Urinary bladder (tissue), 2 donors: Measurements from ENCODE around the gene P4HB. TPM values are rescaled to one million over a fixed set of nuclear protein-coding genes. Genes with fewer than 3 reads are reported as not detected.

Source experiments
- polyA plus RNA-seq: library from polyadenylated mRNA; stranded (reverse); fragments of 200-250 nt; gene quantifications from one replicate; pipeline ENCODE4 v1.2.3, GENCODE V29; 2013
- total RNA-seq: library from RNA; depleted of rRNA; stranded (reverse); fragments of >200 nt; gene quantifications from one replicate; pipeline ENCODE4 v1.2.3, GENCODE V29; 2014
- donor health status: healthy.

The P4HB gene
- total and polyA plus RNA-seq, 2 donors, result 262 to 367 TPM

Other genes with a start within 250 kb of the P4HB start
Only the 30 nearest of the 31 such genes appear.
- 36.5 TPM for gene NPLOC4, start 223.4 kb downstream of the P4HB start, total RNA-seq
- gene NPLOC4, start 223.4 kb downstream of the P4HB start, polyA plus RNA-seq, result 45.3 TPM
- 1.2 TPM for gene TSPAN10, start 223.3 kb downstream of the P4HB start, total RNA-seq
- gene TSPAN10, start 223.3 kb downstream of the P4HB start, polyA plus RNA-seq, result 0.65 TPM
- not detected for gene PDE6G, start 204.0 kb downstream of the P4HB start, total RNA-seq
- gene PDE6G, start 204.0 kb downstream of the P4HB start, polyA plus RNA-seq, result 1.2 TPM
- gene OXLD1, start 193.9 kb downstream of the P4HB start, total RNA-seq, result 7.5 TPM
- 47.9 TPM for gene OXLD1, start 193.9 kb downstream of the P4HB start, polyA plus RNA-seq
- 4.3 TPM for gene CCDC137, start 193.8 kb downstream of the P4HB start, total RNA-seq
- 15.9 TPM for gene CCDC137, start 193.8 kb downstream of the P4HB start, polyA plus RNA-seq
- 19.7 TPM for gene ARL16, start 176.7 kb downstream of the P4HB start, total RNA-seq
- gene ARL16, start 176.7 kb downstream of the P4HB start, polyA plus RNA-seq, result 47.0 TPM
- 36.1 TPM for gene HGS, start 176.5 kb downstream of the P4HB start, total RNA-seq
- gene HGS, start 176.5 kb downstream of the P4HB start, polyA plus RNA-seq, result 92.7 TPM
- gene MRPL12, start 157.2 kb downstream of the P4HB start, total RNA-seq, result 3.3 TPM
- 81.3 TPM for gene MRPL12, start 157.2 kb downstream of the P4HB start, polyA plus RNA-seq
- gene SLC25A10, start 148.3 kb downstream of the P4HB start, total RNA-seq, result 5.7 TPM
- 12.6 TPM for gene SLC25A10, start 148.3 kb downstream of the P4HB start, polyA plus RNA-seq
- gene GCGR, start 56.4 kb downstream of the P4HB start, total RNA-seq, result not detected
- 0.16 TPM for gene GCGR, start 56.4 kb downstream of the P4HB start, polyA plus RNA-seq
- 43.8 TPM for gene MCRIP1, start 27.2 kb downstream of the P4HB start, total RNA-seq
- 190 TPM for gene MCRIP1, start 27.2 kb downstream of the P4HB start, polyA plus RNA-seq
- not detected for gene PPP1R27, start 25.5 kb downstream of the P4HB start, total RNA-seq
- gene PPP1R27, start 25.5 kb downstream of the P4HB start, polyA plus RNA-seq, result not detected
- gene ARHGDIA, start 10.8 kb upstream of the P4HB start, total RNA-seq, result 31.0 TPM
- gene ARHGDIA, start 10.8 kb upstream of the P4HB start, polyA plus RNA-seq, result 277 TPM
- gene ALYREF, start 31.1 kb upstream of the P4HB start, total RNA-seq, result 51.3 TPM
- 47.6 TPM for gene ALYREF, start 31.1 kb upstream of the P4HB start, polyA plus RNA-seq
- 51.6 TPM for gene ANAPC11, start 31.2 kb upstream of the P4HB start, total RNA-seq
- gene ANAPC11, start 31.2 kb upstream of the P4HB start, polyA plus RNA-seq, result 245 TPM
- gene NPB, start 41.7 kb upstream of the P4HB start, total RNA-seq, result 0.69 TPM
- 0.85 TPM for gene NPB, start 41.7 kb upstream of the P4HB start, polyA plus RNA-seq
- 9.8 TPM for gene PCYT2, start 50.9 kb upstream of the P4HB start, total RNA-seq
- 36.0 TPM for gene PCYT2, start 50.9 kb upstream of the P4HB start, polyA plus RNA-seq
- 3.9 TPM for gene SIRT7, start 57.6 kb upstream of the P4HB start, total RNA-seq
- 22.7 TPM for gene SIRT7, start 57.6 kb upstream of the P4HB start, polyA plus RNA-seq
- gene MAFG, start 67.2 kb upstream of the P4HB start, total RNA-seq, result 7.6 TPM
- 31.3 TPM for gene MAFG, start 67.2 kb upstream of the P4HB start, polyA plus RNA-seq
- 57.2 TPM for gene PYCR1, start 76.8 kb upstream of the P4HB start, total RNA-seq
- gene PYCR1, start 76.8 kb upstream of the P4HB start, polyA plus RNA-seq, result 8.1 TPM
- 0.42 TPM for gene MYADML2, start 86.7 kb upstream of the P4HB start, total RNA-seq
- not detected for gene MYADML2, start 86.7 kb upstream of the P4HB start, polyA plus RNA-seq
- gene NOTUM, start 100.7 kb upstream of the P4HB start, total RNA-seq, result 1.3 TPM
- 2.5 TPM for gene NOTUM, start 100.7 kb upstream of the P4HB start, polyA plus RNA-seq
- 18.0 TPM for gene ASPSCR1, start 117.1 kb upstream of the P4HB start, total RNA-seq
- 28.6 TPM for gene ASPSCR1, start 117.1 kb upstream of the P4HB start, polyA plus RNA-seq
- gene CENPX, start 162.3 kb upstream of the P4HB start, total RNA-seq, result 19.1 TPM
- gene CENPX, start 162.3 kb upstream of the P4HB start, polyA plus RNA-seq, result 124 TPM
- gene LRRC45, start 162.8 kb upstream of the P4HB start, total RNA-seq, result 8.7 TPM
- 14.9 TPM for gene LRRC45, start 162.8 kb upstream of the P4HB start, polyA plus RNA-seq
- gene RAC3, start 171.1 kb upstream of the P4HB start, total RNA-seq, result 10.4 TPM
- gene RAC3, start 171.1 kb upstream of the P4HB start, polyA plus RNA-seq, result 5.9 TPM
- gene DCXR, start 177.2 kb upstream of the P4HB start, total RNA-seq, result 17.2 TPM
- gene DCXR, start 177.2 kb upstream of the P4HB start, polyA plus RNA-seq, result 129 TPM
- 16.5 TPM for gene RFNG, start 191.3 kb upstream of the P4HB start, total RNA-seq
- gene RFNG, start 191.3 kb upstream of the P4HB start, polyA plus RNA-seq, result 47.0 TPM
- gene GPS1, start 191.4 kb upstream of the P4HB start, total RNA-seq, result 37.3 TPM
- gene GPS1, start 191.4 kb upstream of the P4HB start, polyA plus RNA-seq, result 95.4 TPM
- 24.5 TPM for gene DUS1L, start 205.3 kb upstream of the P4HB start, total RNA-seq
- 67.5 TPM for gene DUS1L, start 205.3 kb upstream of the P4HB start, polyA plus RNA-seq